D721Med (cell line): ENCODE measurements around the gene SLC35A2.
A peak's percentile ranks its signal among the peaks of the same experiment; 100 is the strongest.
"Not testable (repeated sequence)": the region's sequence is repeated elsewhere in the genome, so short reads cannot be mapped to it uniquely, and the experiment has no call there.

Experiments used
- DNase-seq: peaks from one replicate; pipeline ENCODE4 v3.0.0; 2011; ENCODE audit warnings: low spot score; ENCODE audit not compliant: insufficient read length
- FAIRE-seq: peaks from 2 replicates; lab custom pipeline; 2011; peaks lifted over from hg19 to GRCh38; lab: Jason Lieb, UNC
- TF ChIP-seq, protein P1 (sequence below): IDR thresholded peaks from 2 replicates; pipeline ENCODE4 v1.5.1; 2012; ENCODE audit warnings: mild to moderate bottlenecking, control low read depth; ENCODE audit not compliant: insufficient read depth; ENCODE audit errors: missing control alignments

SLC35A2 gene

DNA sequence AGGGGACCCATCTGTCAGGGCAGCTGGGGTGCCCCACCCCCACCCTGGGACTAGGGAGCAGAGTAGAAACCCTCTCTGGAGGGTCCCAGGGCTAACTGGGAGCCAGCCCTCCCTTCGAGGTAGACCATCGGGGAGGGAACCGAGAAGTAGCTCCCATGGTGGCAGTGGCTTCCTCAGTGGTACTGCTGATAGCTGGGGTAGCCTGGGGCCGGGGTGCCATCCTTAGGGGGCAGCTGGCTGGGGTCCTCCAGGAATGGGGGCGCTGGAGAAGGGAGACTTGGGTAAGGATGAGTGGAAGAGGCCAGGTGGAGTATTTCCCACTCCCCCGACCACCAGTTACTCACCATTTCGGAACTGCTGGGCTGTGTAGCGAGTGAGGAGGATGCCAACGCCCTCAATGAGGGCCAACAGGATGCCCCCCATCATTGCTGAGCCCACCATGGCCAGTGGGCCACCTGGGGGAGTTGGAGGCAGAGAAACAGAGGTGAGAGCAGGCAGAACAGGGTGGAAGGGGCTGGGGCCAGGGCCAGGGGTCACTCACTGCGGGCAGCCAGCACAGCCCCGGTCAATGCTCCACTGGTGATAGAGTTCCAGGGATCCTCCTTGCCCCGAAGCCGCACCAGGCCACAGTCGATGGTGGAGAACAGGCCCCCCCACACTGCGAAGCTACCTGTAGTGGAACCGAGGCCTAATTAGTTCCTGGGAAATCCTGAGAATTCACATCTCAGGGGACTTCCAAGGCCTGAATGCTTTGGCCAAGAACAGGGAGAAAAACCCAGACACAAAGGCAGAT lies 17.7 kb downstream of the SLC35A2 start:
- no peak for FAIRE-seq

DNA sequence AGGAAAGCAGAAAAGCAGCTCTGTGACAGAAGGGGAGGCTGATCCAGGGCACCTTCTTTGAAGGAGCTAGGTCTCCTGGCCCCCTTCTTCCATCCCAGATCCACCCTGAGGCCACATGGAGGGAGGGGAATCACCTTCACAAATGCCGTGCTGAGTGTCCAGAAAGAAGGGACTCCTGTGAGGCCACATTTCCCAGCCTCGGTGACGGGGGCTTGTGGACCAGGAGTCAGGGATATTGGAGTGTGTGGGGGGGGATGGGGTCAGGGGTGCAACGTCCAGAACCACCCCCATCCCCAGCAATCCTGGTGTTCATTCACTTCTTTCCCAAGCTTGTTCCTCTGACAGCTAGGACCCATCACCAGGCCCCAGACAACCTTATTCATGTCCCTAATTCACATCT lies 18.6 kb downstream of the SLC35A2 start:
- DNase-seq = no peak
- TF ChIP-seq, protein P1, sequence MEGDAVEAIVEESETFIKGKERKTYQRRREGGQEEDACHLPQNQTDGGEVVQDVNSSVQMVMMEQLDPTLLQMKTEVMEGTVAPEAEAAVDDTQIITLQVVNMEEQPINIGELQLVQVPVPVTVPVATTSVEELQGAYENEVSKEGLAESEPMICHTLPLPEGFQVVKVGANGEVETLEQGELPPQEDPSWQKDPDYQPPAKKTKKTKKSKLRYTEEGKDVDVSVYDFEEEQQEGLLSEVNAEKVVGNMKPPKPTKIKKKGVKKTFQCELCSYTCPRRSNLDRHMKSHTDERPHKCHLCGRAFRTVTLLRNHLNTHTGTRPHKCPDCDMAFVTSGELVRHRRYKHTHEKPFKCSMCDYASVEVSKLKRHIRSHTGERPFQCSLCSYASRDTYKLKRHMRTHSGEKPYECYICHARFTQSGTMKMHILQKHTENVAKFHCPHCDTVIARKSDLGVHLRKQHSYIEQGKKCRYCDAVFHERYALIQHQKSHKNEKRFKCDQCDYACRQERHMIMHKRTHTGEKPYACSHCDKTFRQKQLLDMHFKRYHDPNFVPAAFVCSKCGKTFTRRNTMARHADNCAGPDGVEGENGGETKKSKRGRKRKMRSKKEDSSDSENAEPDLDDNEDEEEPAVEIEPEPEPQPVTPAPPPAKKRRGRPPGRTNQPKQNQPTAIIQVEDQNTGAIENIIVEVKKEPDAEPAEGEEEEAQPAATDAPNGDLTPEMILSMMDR = no peak
- FAIRE-seq = no peak

More for the DNA sequence above, 17.7 kb downstream of the SLC35A2 start:
- TF ChIP-seq, protein P1 = no peak
- no peak for DNase-seq

DNA sequence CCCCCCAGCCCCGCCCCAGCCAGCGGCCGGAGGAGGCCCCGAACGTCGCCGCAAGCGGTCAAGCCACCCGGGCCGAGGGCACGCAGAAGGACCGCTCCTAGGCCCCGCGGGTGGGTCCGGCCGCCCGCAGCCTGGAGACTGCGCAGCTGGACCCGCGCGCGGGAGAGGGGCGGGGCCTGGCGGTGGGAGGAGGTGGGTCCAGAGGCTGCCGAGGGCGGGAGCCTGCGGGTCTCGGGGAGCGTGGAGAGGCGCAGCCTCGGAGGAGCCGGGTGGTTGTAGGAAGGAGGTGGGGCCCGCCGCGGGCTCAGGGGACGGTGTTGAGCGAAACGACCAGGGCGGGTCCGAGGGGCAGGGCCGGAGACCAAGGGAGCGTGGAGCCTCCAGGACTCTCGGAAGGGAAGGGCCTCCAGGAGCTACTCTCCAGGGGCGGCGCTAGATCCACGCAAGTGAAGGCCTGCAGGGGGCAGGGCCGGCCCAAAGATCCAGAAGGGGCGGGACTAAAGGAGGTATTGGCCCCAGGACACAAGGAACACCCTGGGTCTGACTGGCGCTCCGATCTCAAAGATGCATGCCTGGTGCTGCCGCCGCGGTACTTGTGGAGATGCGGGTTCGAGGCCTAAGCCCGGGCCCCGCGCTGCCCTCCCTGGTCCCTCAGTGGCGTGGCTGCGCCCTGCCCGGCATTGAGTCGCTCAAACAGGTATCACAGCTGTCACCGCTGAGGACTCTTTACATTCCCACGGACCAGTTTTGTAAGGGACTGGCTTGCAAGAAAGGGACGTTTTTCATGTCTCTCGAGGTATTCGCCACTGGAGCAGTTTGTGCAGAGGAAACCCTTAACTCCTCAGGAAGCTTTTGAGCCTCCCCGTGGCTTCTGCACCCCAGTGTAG lies 19.8 kb downstream of the SLC35A2 start:
- no peak for FAIRE-seq
- peak; percentile 65 for DNase-seq
- TF ChIP-seq, protein P1 = peak; percentile 52

DNA sequence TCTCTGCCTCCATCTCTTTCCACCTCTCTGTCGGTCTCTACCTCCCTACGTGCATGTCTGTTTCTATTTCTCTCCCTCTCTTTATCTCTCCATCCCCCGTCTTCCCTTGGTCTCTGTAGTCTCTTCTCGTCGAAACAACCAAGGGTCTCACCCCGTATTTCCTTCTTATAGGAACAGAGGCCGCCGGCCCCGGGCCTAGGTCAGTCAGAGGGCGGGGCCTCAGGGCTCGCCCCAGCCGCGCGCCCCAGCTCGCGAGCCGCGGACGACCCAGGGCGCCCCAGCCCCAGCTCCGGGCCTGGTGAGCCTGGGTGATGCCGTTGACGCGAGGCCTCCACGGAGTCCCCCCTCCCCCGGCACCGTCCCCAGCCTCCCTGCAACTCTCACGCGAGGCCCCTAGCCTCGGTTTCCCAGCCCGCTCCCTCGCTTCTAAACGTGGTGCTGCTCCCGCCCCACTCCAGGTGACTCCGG lies 20.5 kb downstream of the SLC35A2 start:
- TF ChIP-seq, protein P1 = no peak
- DNase-seq = no peak
- no peak for FAIRE-seq

DNA sequence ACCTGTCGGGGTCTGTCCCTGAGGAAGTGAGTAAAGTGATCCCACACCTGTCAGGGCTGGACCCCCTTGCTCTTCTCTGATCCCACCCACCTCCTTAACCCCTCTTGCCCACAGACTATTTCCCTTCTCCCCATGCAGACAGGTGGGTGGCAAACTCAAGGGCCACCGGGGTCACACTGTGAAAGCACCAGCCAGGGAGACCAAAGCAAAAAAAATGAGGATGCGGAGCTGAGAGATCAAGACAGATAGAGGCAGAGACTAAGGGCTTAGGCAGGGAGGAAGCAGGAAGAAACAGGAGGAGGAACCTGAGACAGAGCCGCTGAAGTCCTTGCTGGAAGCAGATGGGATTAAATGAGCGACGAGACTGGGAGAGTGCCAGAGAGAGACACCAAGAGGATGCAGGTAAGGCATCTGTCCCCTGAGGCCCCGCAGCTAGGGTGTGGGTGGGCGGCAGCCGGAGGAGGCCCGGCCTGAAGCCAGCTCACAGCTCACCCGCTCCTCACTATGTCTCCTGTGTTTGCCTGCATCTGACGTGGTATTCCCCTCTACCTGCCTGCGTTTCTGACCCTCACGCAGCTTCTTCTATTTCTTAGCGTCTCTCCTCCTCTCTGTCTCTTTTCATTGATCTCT lies 21.0 kb downstream of the SLC35A2 start:
- FAIRE-seq = no peak
- TF ChIP-seq, protein P1 = no peak
- DNase-seq = no peak

DNA sequence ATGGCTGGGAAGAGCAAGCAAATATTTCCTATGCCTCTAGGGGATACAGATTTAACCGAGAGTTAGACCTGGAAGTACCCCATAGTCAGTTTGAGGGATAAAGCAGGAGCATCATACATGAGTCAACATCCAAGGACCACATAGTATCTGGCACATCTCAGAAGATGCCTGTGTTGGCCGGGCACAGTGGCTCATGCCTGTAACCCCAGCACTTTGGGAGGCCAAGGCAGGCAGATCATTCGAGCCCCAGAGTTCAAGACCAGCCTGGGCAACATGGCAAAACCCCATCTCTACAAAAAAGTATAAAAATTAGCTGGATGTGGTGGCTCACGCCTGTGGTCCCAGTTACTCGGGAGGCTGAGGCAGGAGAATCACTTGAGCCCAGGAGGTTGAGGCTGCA lies 24.9 kb downstream of the SLC35A2 start:
- not testable (repeated sequence) for FAIRE-seq, DNase-seq

DNA sequence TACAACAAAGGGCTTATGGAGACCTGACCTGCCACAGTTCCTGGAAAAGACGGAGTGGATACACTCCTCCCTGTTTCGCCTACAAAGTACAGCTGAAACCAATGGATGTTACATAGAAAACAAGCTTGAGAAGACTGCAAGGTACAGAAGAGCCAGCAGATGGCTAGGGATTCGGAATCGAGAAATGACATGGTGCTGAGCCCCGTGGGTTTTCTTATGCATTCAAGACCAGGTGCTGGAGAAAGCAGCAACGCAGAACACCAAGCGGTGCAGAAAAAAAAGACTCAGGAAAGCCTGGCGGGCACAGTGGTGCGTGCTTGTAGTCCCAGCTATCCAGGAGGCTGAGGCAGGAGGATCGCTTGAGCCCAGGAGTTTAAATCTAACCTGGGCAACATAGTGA lies 27.7 kb downstream of the SLC35A2 start:
- TF ChIP-seq, protein P1 = no peak
- no peak for FAIRE-seq
- DNase-seq = no peak

DNA sequence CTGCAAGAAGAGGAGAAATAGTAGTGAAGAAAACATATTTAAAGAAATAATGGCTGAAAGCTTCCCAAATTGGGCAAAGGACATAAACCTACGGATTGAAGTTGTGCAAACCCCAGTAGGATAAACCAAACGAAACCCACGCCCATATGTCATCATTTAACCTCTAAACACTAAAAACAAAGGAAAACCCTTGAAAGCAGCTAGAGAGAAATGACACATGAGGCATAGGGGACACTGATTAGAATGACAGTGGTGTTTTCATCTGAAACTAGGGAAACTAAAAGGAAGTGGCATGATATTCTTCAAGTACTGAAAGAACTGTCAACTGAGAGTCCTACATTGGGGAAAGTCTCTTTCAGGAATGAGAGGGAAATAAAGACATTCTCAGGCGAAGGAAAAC lies 34.5 kb downstream of the SLC35A2 start:
- FAIRE-seq, DNase-seq: not testable (repeated sequence)

DNA sequence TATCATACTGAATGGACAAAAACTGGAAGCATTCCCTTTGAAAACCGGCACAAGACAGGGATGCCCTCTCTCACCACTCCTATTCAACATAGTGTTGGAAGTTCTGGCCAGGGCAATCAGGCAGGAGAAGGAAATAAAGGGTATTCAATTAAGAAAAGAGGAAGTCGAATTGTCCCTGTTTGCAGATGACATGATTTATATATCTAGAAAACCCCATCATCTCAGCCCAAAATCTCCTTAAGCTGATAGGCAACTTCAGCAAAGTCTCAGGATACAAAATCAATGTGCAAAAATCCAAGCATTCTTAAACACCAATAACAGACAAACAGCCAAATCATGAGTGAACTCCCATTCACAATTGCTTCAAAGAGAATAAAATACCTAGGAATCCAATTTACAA lies 39.4 kb downstream of the SLC35A2 start:
- not testable (repeated sequence) for FAIRE-seq, DNase-seq
